Measurements from ENCODE around the gene CNST. TPM values are rescaled to one million over a fixed set of nuclear protein-coding genes. Genes with fewer than 3 reads are reported as not detected.
A peak's percentile ranks its signal among the peaks of the same experiment; 100 is the strongest.
"Not testable (repeated sequence)": the region's sequence is repeated elsewhere in the genome, so short reads cannot be mapped to it uniquely, and the experiment has no call there.

The CNST gene
- total and polyA plus RNA-seq, 3 experiments from 2014 or later, result 29.6 to 39.4 (median 31.3) TPM

- Mint-ChIP-seq H3K9me3 (peaks cover 0 to 2% (median 0%) of the 10 kb centered on the region in 5 donors), H3K4me3 (no peak overlapping the region), H3K4me1 (peaks cover 0 to 4% (median 1%) of the 10 kb centered on the region in 3 donors), H3K36me3 (peaks cover 0 to 2% (median 0%) of the 10 kb centered on the region in 3 donors), H3K27ac (no peak overlapping the region), H3K27me3 (peaks cover 4 to 5% of the 10 kb centered on the region in 2 donors)
- Histone ChIP-seq H3K27me3 (ENCODE audit: insufficient read depth, low read length, poor library complexity, severe bottlenecking) (no peaks in the 10 kb centered on the region), H3K36me3 (ENCODE audit: insufficient read depth, low read length) (no peaks in the 10 kb centered on the region), H3K9me3 (ENCODE audit: low read length) (no peaks in the 10 kb centered on the region), H3K4me1 (ENCODE audit: insufficient read depth, low read length) (no peaks in the 10 kb centered on the region), H3K27ac (ENCODE audit: low read depth, low read length) (no peak overlapping the region), H3K4me3 (ENCODE audit: low read length) (no peak overlapping the region)
- ChIA-PET CTCF (no interaction called here), POLR2A (no interaction called here)
- no peak for DNase-seq
Observed at GRCh38 chr1:246687002-246687401, 120.7 kb downstream of the CNST start.

- POLR2A ChIA-PET, result interaction anchor here (0.6 kb wide), 1 partner anchor 122 kb away, joined by 3 read pairs; no protein-coding TSS in a partner anchor
- Histone ChIP-seq H3K36me3 (ENCODE audit: insufficient read depth, low read length) (no peaks in the 10 kb centered on the region), H3K9me3 (ENCODE audit: low read length) (no peaks in the 10 kb centered on the region), H3K4me3 (ENCODE audit: low read length) (no peak overlapping the region), H3K4me1 (ENCODE audit: insufficient read depth, low read length) (no peaks in the 10 kb centered on the region), H3K27me3 (ENCODE audit: insufficient read depth, low read length, poor library complexity, severe bottlenecking) (no peaks in the 10 kb centered on the region), H3K27ac (ENCODE audit: low read depth, low read length) (no peak overlapping the region)
- Mint-ChIP-seq H3K27ac (no peak overlapping the region), H3K27me3 (peaks cover 4 to 5% of the 10 kb centered on the region in 2 donors), H3K9me3 (peaks cover under 1 to 14% (median 6%) of the 10 kb centered on the region in 5 donors), H3K36me3 (no peaks in the 10 kb centered on the region), H3K4me1 (peaks cover 0 to 4% (median 1%) of the 10 kb centered on the region in 3 donors), H3K4me3 (no peak overlapping the region)
- peak in 4 of 5 donors; percentile 9 to 53 (median 42) for DNase-seq
- CTCF ChIA-PET, result interaction anchor here (0.7 to 1.4 kb wide), 3 partner anchors 18 to 66 kb away, joined by 3 to 6 read pairs (median 5); no protein-coding TSS in a partner anchor
Observed at GRCh38 chr1:246689409-246690008, 123.3 kb downstream of the CNST start.

GRCh38 chr1:246690100-246690499, 123.8 kb downstream of the CNST start:
- ChIA-PET CTCF (interaction anchor here (0.6 to 1.4 kb wide), 3 partner anchors 19 to 91 kb away, joined by 3 to 5 read pairs (median 3); no protein-coding TSS in a partner anchor), POLR2A (no interaction called here)
- peaks cover 4 to 17% (median 8%) of the 10 kb centered on the region in 5 donors for H3K9me3 Mint-ChIP-seq
- no peaks in the 10 kb centered on the region for H3K4me1 ChIP-seq (ENCODE audit: insufficient read depth, low read length)
- no peaks in the 10 kb centered on the region for H3K36me3 Mint-ChIP-seq
- no peaks in the 10 kb centered on the region for H3K36me3 ChIP-seq (ENCODE audit: insufficient read depth, low read length)
- no peaks in the 10 kb centered on the region for H3K9me3 ChIP-seq (ENCODE audit: low read length)
- peaks cover 4 to 5% of the 10 kb centered on the region in 2 donors for H3K27me3 Mint-ChIP-seq
- no peak overlapping the region for H3K4me3 ChIP-seq (ENCODE audit: low read length)
- H3K4me1 Mint-ChIP-seq, result peaks cover 0 to 4% (median 1%) of the 10 kb centered on the region in 3 donors
- H3K4me3 Mint-ChIP-seq, result no peak overlapping the region
- no peak for DNase-seq
- H3K27ac ChIP-seq (ENCODE audit: low read depth, low read length), result no peak overlapping the region
- no peaks in the 10 kb centered on the region for H3K27me3 ChIP-seq (ENCODE audit: insufficient read depth, low read length, poor library complexity, severe bottlenecking)
- no peak overlapping the region for H3K27ac Mint-ChIP-seq

DNA sequence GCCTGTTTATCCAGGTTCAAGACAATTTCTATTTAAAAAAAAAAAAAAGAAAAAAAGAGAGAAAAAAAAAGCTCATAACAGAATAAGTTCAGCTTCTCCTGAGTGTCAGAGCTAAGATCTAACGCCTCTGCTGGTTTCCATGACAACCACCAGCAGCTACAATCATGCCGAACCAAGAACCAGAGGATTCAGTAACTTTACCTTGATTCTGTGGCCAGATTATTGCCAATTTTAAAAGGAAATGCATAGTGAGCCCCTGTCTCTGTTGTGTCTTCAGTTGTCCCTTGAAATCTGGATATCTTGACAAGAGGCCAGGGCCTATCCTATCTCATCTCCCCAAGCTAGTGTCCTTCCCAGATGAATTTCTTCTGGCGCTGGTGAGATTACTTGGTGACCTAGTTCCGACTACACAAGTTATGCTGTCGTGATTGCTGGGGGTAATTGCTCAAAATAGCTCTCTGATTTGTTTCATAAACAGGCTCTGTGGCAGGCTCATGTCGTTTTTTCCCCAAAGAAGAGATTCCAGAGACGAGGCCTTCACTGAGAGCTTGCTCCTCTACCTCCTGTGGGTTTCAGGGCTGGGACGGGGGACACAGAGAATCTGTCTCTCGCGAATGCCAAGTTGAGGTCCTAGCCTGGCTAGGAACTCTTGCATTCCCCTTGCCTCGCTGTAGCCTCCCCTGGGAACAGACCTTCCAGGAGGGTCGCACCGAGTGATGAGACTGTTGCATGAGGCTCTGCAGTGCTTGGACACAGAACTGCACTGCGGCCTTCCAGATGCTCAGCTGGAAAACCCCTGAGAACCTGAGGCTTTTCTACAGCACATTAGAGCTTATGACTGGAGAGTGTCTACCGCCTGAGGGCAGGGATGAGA, 125.6 kb downstream of the CNST start:
- H3K4me1 Mint-ChIP-seq, result peaks cover 1 to 4% (median 4%) of the 10 kb centered on the region in 3 donors
- no peak overlapping the region for H3K4me3 ChIP-seq (ENCODE audit: low read length)
- H3K9me3 Mint-ChIP-seq, result peaks cover 4 to 17% (median 8%) of the 10 kb centered on the region in 5 donors
- peaks cover 0 to 1% (median 0%) of the 10 kb centered on the region in 3 donors for H3K36me3 Mint-ChIP-seq
- no peak for DNase-seq
- peaks cover 4 to 5% of the 10 kb centered on the region in 2 donors for H3K27me3 Mint-ChIP-seq
- POLR2A ChIA-PET, result no interaction called here
- H3K27ac ChIP-seq (ENCODE audit: low read depth, low read length), result no peak overlapping the region
- H3K4me3 Mint-ChIP-seq, result no peak overlapping the region
- peak overlapping the region in 3 of 8 donors; percentile 6 to 51 (median 29) for H3K27ac Mint-ChIP-seq
- H3K4me1 ChIP-seq (ENCODE audit: insufficient read depth, low read length), result no peaks in the 10 kb centered on the region
- no peaks in the 10 kb centered on the region for H3K9me3 ChIP-seq (ENCODE audit: low read length)
- CTCF ChIA-PET, result no interaction called here
- no peaks in the 10 kb centered on the region for H3K27me3 ChIP-seq (ENCODE audit: insufficient read depth, low read length, poor library complexity, severe bottlenecking)
- no peaks in the 10 kb centered on the region for H3K36me3 ChIP-seq (ENCODE audit: insufficient read depth, low read length)

GRCh38 chr1:246694213-246694895, 128.1 kb downstream of the CNST start:
- H3K27me3 ChIP-seq (ENCODE audit: insufficient read depth, low read length, poor library complexity, severe bottlenecking); H3K4me3 ChIP-seq (ENCODE audit: low read length); CTCF ChIA-PET; H3K36me3 Mint-ChIP-seq; H3K36me3 ChIP-seq (ENCODE audit: insufficient read depth, low read length); H3K9me3 ChIP-seq (ENCODE audit: low read length); H3K27ac ChIP-seq (ENCODE audit: low read depth, low read length); H3K27me3 Mint-ChIP-seq; DNase-seq; H3K4me3 Mint-ChIP-seq; POLR2A ChIA-PET; H3K4me1 ChIP-seq (ENCODE audit: insufficient read depth, low read length): not testable (repeated sequence)
- Mint-ChIP-seq H3K27ac (peak overlapping the region in 3 of 8 donors; percentile 9 to 97 (median 37)), H3K4me1 (peaks cover 6 to 10% (median 9%) of the 10 kb centered on the region in 3 donors), H3K9me3 (peaks cover 4 to 17% (median 6%) of the 10 kb centered on the region in 5 donors)

DNA sequence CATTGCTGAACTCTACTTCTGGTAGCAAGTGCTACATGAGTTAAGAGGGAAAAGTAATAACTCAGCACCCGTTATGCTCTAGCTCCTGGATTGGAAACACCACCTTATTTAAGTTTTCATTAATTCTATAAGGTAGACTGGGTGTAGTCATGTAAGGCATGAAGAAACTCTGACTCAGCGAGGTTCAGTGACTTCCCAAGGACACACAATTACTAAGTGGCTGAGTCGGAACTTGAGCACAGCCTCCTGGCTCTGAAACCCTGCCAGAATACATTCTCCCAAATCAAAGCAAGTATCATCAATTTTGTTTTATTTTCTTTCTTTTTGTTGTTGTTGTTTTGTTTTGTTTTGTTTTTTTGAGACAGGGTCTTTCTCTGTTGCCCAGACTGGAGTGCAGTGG, 128.9 kb downstream of the CNST start:
- no peak overlapping the region for H3K4me3 ChIP-seq (ENCODE audit: low read length)
- H3K9me3 ChIP-seq (ENCODE audit: low read length), result no peaks in the 10 kb centered on the region
- Mint-ChIP-seq H3K27me3 (no peaks in the 10 kb centered on the region), H3K9me3 (peaks cover 4 to 17% (median 6%) of the 10 kb centered on the region in 5 donors), H3K4me1 (peaks cover 5 to 11% (median 6%) of the 10 kb centered on the region in 3 donors), H3K4me3 (no peak overlapping the region), H3K36me3 (peaks cover 0 to 1% (median 0%) of the 10 kb centered on the region in 3 donors), H3K27ac (peak overlapping the region in 1 of 8 donors; percentile 9)
- H3K27ac ChIP-seq (ENCODE audit: low read depth, low read length), result no peak overlapping the region
- peaks cover 5% of the 10 kb centered on the region for H3K4me1 ChIP-seq (ENCODE audit: insufficient read depth, low read length)
- no peak for DNase-seq
- H3K27me3 ChIP-seq (ENCODE audit: insufficient read depth, low read length, poor library complexity, severe bottlenecking), result no peaks in the 10 kb centered on the region
- ChIA-PET CTCF (no interaction called here), POLR2A (no interaction called here)
- H3K36me3 ChIP-seq (ENCODE audit: insufficient read depth, low read length), result no peaks in the 10 kb centered on the region

DNA sequence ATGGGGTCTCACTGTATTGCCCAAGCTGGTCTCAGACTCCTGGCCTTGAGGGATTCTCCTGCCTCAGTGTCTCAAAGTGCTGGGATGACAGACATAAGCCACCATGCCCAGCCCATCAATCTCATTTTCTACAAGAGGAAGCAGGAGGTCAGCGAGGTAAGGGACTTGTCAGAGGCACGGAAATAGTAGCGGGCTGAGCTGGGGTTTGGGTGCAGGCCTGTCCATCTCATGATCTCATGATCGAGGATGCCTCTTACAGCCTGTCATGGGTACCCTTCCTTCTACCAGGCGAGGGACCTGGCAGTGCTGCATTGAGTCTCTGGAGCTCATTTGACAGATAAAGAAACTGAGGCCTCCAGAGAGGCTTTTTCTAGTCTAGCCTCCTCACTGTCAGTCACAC, 129.4 kb downstream of the CNST start:
- Histone ChIP-seq H3K4me1 (ENCODE audit: insufficient read depth, low read length) (peaks cover 5% of the 10 kb centered on the region), H3K27me3 (ENCODE audit: insufficient read depth, low read length, poor library complexity, severe bottlenecking) (no peaks in the 10 kb centered on the region), H3K27ac (ENCODE audit: low read depth, low read length) (no peak overlapping the region), H3K4me3 (ENCODE audit: low read length) (no peak overlapping the region), H3K36me3 (ENCODE audit: insufficient read depth, low read length) (no peaks in the 10 kb centered on the region), H3K9me3 (ENCODE audit: low read length) (no peaks in the 10 kb centered on the region)
- ChIA-PET POLR2A (no interaction called here), CTCF (interaction anchor here (1.1 kb wide), 1 partner anchor 203 kb away, joined by 3 read pairs; no protein-coding TSS in a partner anchor)
- Mint-ChIP-seq H3K36me3 (peaks cover 0 to 1% (median 0%) of the 10 kb centered on the region in 3 donors), H3K27me3 (no peaks in the 10 kb centered on the region), H3K4me3 (no peak overlapping the region), H3K9me3 (peaks cover 4 to 17% (median 6%) of the 10 kb centered on the region in 5 donors), H3K4me1 (peaks cover 5 to 11% (median 6%) of the 10 kb centered on the region in 3 donors), H3K27ac (peak overlapping the region in 1 of 8 donors; percentile 43)
- no peak for DNase-seq
